HG03439 (cell line): Measurements from ENCODE around the gene TMEM50B.
"Not testable (repeated sequence)": the region's sequence is repeated elsewhere in the genome, so short reads cannot be mapped to it uniquely, and the experiment has no call there.

ENCODE experiments used
- ATAC-seq: cut with Tn5 transposase; IDR thresholded peaks from one replicate; pipeline ENCODE4 v1.9.1; 2021; ENCODE audit warnings: mild to moderate bottlenecking, moderate library complexity; ENCODE audit not compliant: unreplicated experiment

Gene TMEM50B

DNA sequence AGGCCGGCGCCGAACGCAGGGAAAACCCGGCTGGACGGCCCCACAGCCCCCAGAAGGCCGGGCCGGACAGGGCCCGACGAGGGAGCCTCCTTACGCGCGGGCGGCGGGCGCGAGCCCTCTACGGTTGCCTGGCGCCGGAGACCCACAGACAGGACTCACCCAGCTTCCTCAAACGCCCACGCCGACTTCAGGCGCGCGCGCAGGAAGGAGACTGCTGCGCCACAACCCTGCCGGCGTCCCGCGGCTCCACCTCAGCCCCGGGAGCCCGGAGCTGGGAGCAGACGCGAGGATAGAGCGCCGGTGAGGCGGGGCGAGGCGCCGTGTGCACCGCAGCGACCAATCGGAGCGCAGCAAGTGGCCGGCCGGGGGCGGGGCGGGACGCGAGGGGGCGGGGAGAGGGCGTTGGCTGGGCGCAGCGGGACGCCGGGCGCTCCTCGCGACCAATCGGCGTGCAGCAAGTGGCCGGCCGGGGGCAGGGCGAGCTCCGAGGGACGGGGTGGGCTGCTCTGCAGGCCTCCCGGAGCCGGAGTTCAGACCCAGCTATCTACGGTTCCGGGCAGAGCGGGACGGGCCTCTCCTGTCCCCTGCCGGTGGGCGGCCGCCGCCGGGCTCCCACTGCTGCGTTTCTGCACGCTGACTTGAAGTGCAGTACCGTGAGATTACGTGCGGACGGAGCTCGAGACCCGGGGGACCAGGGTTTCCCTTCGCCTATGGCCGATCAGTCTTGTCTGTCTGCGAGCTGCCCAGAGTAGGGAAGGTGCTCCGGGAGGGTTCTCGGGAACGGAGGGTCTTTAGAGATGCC lies at the start of gene TMEM50B:
Gene TMEM50B (minus strand): TSS at position 296 of the 802 bp plus-strand sequence. CDS start 11,089 bp downstream, outside the sequence.
- ATAC-seq: peak; percentile 95

GRCh38 chr21:33522953-33523349 lies 43.2 kb upstream of the TMEM50B start:
- no peak for ATAC-seq

- ATAC-seq: no peak
Measured at GRCh38 chr21:33522297-33522952, 42.7 kb upstream of the TMEM50B start.

GRCh38 chr21:33518899-33519298 lies 39.1 kb upstream of the TMEM50B start:
- ATAC-seq: no peak

GRCh38 chr21:33514229-33514628 lies 34.5 kb upstream of the TMEM50B start:
- ATAC-seq: no peak

DNA sequence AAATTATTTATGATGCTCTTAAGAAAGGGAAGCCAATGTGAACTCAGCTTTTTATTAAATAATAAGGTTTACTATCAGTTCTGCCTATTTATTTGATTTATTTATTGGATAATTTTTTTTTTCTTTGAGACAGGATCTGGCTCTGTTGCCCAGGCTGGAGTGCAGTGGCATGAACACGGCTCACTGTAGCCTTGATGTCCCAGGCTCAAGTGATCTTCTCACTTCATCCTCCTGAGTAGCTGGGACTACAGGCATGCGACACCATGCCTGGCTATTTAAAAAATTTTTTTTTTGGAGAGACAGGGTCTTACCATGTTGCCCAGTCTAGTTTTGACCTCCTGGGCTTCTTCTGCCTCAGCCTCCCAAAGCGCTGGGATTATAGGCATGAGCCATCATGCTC lies 32.7 kb upstream of the TMEM50B start:
- ATAC-seq: no peak

- no peak for ATAC-seq
Measured at GRCh38 chr21:33511639-33512038, 31.9 kb upstream of the TMEM50B start.

GRCh38 chr21:33510826-33511225 lies 31.1 kb upstream of the TMEM50B start:
- ATAC-seq: no peak

DNA sequence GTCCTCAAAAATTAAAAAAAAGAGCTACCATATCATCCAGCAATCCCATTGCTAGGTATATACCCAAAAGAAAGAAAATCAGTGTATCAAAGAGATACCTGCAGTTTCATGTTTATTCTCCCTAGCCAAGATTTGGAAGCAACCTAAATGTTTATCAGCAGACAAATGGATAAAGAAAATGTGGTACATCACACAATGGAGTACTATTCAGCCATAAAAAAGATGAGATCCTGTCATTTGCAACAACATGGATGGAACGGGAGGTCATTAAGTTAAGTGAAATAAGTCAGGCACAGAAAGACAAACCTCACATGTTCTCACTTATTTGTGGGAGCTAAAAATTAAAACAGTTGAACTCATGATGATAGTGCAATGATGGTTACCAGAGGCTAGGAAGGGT lies 27.2 kb upstream of the TMEM50B start:
- ATAC-seq: not testable (repeated sequence)

DNA sequence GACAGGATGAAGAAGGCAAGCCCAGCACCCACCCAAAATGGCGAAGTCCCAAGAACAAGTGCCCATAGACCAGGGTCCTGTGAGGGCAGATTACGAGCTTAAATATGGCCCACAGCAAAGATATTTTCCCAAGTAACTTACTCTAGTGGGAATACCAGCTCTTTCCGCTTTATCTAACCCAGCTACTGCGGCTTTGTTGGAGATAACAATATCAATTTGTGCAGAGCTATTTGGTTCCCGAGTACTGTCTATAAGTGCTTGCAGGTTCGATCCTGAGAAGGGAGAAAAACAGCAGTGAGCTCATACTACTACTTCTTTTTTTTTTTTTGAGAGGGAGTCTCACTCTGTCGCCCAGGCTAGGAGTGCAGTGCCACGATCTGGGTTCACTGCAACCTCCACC lies 26.1 kb upstream of the TMEM50B start:
- ATAC-seq: no peak

DNA sequence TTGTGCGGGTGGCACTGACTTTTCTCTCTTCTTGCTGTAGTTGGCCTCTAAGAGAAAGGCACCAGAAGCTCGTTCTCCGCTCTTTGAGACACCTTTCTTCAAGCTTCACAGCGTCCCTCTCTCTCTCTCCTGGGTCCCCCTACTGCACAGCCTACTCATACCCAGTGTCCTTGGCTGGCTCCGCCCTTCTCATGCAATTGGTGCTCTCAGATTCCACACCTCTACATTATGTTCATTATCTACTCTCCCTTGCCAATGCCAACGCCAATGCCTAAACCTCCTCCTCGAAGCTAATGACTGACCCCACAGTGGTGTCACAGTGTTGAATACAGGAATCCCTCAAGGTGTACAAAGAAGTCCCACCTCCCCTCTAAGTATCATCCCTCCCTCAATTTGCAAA lies 16.6 kb upstream of the TMEM50B start:
- no peak for ATAC-seq

DNA sequence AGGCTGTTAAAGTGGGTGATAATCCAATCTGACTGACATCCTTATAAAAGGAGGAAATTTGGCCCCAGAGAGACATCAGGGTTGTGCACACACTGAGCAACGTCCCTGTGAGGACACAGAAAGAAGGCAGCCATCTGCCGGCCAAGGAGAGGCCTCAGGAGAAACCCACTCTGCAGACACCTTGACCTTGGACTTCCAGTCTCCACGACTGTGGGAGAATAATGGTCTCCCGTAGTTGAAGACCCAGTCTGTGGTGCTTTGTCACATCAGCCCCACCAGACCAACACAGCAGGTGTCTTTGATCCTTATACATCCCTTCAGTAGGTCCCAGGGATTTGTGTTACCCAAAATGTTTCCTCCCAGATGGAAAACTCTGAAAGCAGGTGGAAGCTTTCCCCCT lies 16.0 kb upstream of the TMEM50B start:
- no peak for ATAC-seq

DNA sequence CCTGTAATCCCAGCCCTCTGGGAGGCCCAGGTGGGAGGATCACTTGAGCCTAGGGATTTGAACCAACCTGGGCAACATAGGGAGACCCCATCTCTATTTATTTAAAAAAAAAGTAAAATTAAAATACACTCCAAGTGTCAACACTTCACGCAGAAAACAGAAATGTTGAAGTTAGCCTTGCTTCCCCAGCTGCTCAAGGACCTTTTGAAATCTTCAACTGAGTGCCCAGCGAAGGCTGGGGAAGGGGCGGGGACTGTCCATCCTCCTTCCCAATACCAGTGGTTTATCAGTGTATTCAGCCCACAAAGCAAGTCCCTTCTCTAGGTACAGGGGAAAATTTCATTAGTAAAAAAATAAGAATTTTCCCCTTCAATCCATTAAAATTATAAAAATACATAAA lies 14.0 kb upstream of the TMEM50B start:
- ATAC-seq: no peak

- ATAC-seq: no peak
Measured at GRCh38 chr21:33492571-33492970, 12.8 kb upstream of the TMEM50B start.

DNA sequence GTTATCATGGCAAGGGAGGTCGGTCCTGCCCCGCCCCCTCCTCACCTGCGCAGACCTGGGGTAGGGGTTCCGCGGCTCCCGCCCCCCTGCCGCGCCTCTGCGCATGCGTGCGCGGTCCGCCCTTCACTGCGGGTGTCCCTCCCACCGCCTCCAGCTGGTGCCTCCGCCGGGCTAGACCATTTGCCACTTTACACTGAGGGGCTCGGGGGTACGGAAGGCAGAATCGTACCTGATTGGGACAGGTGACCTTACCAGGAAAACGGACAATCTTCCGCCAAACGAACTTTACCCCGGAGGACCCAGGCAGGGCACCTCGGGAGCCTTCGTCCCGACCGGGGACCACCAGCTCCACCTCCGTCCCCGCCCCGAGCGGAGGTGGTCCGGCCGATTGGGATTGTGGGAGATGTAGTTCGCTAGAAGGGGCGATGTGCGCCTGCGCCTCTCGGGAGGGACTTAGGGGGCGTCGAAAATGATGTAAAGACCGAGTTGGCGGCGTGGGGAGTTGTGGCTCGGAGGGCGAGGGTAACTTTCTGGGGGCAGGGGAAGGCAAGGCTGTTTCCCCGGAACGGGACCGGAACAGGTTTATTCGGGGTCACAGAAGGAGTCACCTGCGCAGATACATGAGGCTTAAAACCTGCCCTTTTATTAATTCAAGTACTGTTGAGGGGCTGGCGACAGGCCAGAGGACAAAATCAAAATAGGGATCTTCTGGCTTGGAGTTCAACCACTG lies 11.8 kb upstream of the TMEM50B start, which contains the start of gene DNAJC28:
Gene DNAJC28 (minus strand): TSS at position 344 of the 730 bp plus-strand sequence. CDS start 2,323 bp downstream, outside the sequence.
- ATAC-seq: peak; percentile 98

GRCh38 chr21:33490991-33491372 lies 11.2 kb upstream of the TMEM50B start:
- no peak for ATAC-seq

DNA sequence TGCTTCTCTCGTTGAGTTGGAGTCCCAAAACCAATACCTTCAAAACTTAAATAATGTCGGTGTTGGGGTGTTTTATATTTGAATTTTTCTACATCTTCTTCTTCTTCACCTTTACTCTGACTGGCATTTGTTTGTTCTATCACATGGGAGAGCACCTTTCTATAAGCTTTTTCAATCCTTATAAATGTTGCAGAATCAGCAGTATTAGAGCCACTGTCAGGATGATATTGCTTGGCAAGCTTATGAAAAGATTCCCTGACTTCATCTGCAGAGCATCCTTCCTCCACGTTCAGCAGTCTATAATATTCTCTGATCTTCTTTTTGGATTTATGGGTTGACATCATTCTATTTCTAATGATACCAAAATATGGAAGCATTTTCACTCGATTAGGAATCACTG lies 9.2 kb upstream of the TMEM50B start:
- ATAC-seq: no peak

DNA sequence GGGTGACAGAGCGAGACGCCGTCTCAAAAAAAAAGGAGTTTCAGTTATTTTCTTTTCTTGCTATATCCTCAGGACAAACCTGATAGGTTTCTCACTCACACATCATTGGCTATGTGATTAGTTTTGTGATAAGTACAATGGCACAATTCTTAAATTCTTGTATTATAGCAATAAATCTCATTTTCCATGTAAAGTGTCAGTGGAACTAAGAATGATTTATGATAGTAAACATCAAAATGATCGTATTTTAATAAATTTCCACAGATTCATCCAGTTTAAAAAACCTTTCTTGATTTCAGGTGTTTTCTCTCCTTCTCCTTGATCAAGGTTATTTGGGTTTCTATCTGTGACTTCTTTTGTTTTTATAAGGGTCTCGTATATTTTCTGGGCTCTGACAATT lies 8.2 kb upstream of the TMEM50B start:
- no peak for ATAC-seq

DNA sequence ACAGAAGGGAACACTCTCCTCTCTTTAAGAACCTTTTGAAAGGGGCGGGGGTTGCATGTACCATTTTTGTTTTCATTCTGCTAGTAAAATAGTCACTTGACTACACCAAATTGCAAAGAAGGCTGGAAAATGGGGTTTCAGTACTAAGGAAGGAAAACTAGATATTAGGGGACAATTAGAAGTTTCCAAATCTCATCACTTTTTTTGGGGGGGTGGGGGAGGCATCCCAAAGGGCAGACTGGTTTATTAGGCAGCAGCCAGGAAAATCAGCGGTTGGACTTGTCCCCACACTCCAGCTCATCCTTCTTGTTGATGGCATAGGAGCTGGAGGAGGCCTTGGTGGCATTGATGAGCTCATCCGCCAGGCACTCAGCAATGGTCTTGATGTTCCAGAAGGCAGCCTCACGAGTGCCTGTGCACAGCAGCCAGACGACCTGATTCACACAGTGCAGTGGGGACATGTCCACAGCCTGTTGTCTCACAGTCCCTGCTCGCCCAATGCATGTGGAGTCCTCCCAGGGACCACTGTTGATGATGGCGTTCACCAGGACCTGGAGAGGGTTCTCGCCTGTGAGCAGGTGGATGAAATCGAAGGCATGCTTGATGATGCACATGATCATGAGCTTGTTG lies 1.7 kb upstream of the TMEM50B start:
- ATAC-seq: no peak

- no peak for ATAC-seq
Measured at GRCh38 chr21:33480481-33481103, 818 bp upstream of the TMEM50B start.
